Small intestine (tissue), 7 donors: ENCODE results near the gene PI16. TPM values are rescaled to one million over a fixed set of nuclear protein-coding genes. Genes with fewer than 3 reads are reported as not detected.

Experiments used
- DNase-seq, 2 donors: peaks; one replicate each; pipeline versions ENCODE4 v3.0.0 to v3.0.0-alpha.2; 2013
- FAIRE-seq: peaks from 2 replicates; lab custom pipeline; 2012; peaks lifted over from hg19 to GRCh38; lab: Jason Lieb, UNC
- H3K27ac ChIP-seq, 3 donors: one replicate each; pipeline ENCODE4 v1.5.1; 2013; ENCODE audit warnings: low read length in 2 of 3, mild to moderate bottlenecking in 2 of 3, control low read depth in 1 of 3, inconsistent platforms in 1 of 3, low read depth in 1 of 3, moderate library complexity in 1 of 3
- H3K27me3 ChIP-seq, 3 donors: one replicate each; pipeline ENCODE4 v1.6.1; 2013; ENCODE audit warnings: low read length in 3 of 3, inconsistent platforms in 1 of 3; ENCODE audit not compliant: control insufficient read depth in 3 of 3, insufficient read depth in 3 of 3
- H3K36me3 ChIP-seq, 3 donors: one replicate each; pipeline ENCODE4 v1.6.1; 2013; ENCODE audit warnings: low read length in 3 of 3, inconsistent platforms in 1 of 3, low read depth in 1 of 3, mild to moderate bottlenecking in 1 of 3, moderate library complexity in 1 of 3; ENCODE audit not compliant: control insufficient read depth in 3 of 3, insufficient read depth in 2 of 3
- H3K4me1 ChIP-seq, 3 donors: one replicate each; pipeline ENCODE4 v1.6.1; 2013; ENCODE audit warnings: low read length in 2 of 3, inconsistent platforms in 1 of 3, low read depth in 1 of 3, mild to moderate bottlenecking in 1 of 3, moderate library complexity in 1 of 3; ENCODE audit not compliant: control insufficient read depth in 3 of 3, insufficient read depth in 2 of 3
- H3K4me3 ChIP-seq, 3 donors: one replicate each; pipeline ENCODE4 v1.5.1; 2013; ENCODE audit warnings: low read length in 3 of 3, control low read depth in 1 of 3, inconsistent platforms in 1 of 3, low read depth in 1 of 3, mild to moderate bottlenecking in 1 of 3, moderate library complexity in 1 of 3
- H3K9me3 ChIP-seq, 2 donors: one replicate each; pipeline ENCODE4 v1.6.1; 2013; ENCODE audit warnings: low read depth in 1 of 2, low read length in 1 of 2; ENCODE audit not compliant: control insufficient read depth in 2 of 2, insufficient read depth in 1 of 2
- WGBS, 3 donors: extraction: QIAGEN DNeasy Blood & Tissue Kit; methylation state at CpG; one replicate each; pipeline ENCODE4 v1.1.7; 2013; 5-methylcytosine and 5-hydroxymethylcytosine counted together
- polyA plus RNA-seq, 4 donors: library from polyadenylated mRNA; stranded (reverse) in 3 of 4; unstranded in 1 of 4; fragments of 200-250 nt in 3 of 4; fragments of 120-200 nt in 1 of 4; gene quantifications; one replicate each; pipeline versions ENCODE4 v1.2.1 to v1.2.3, GENCODE V29; 2013
- donor health status: healthy with polysubstance abuse.
- donor health status: control.
- donor health status: control.
- donor health status: Bipolar disorder and iron deficiency.
- donor health status: healthy.

The PI16 gene
- polyA plus RNA-seq, 4 donors: 0.09 to 2.3 (median 0.27) TPM; not detected in 1

GRCh38 chr6:36955671-36956445 is 1.3 kb downstream of the PI16 start:
- Histone ChIP-seq H3K27me3 (no peaks in the 10 kb centered on the region), H3K4me1 (peaks cover 0 to 3% (median 2%) of the 10 kb centered on the region in 3 donors), H3K27ac (no peak overlapping the region), H3K4me3 (no peak overlapping the region), H3K9me3 (no peaks in the 10 kb centered on the region), H3K36me3 (no peaks in the 10 kb centered on the region)
- DNase-seq: peak in 1 of 2 donors; percentile 84
- FAIRE-seq: no peak
- WGBS, 3 donors: 42 to 72% (median 52%) methylated on average over 9 of the region's 9 CpGs

- Histone ChIP-seq H3K9me3 (no peaks in the 10 kb centered on the region), H3K27me3 (no peaks in the 10 kb centered on the region), H3K4me3 (no peak overlapping the region), H3K4me1 (peaks cover 0 to 3% (median 2%) of the 10 kb centered on the region in 3 donors), H3K27ac (no peak overlapping the region), H3K36me3 (no peaks in the 10 kb centered on the region)
- no peak for DNase-seq
- FAIRE-seq: no peak
These were observed 1.9 kb downstream of the PI16 start for GRCh38 chr6:36956446-36956820.

GRCh38 chr6:36957773-36958271 is 3.3 kb downstream of the PI16 start:
- no peak overlapping the region for H3K27ac ChIP-seq
- no peaks in the 10 kb centered on the region for H3K9me3 ChIP-seq
- no peaks in the 10 kb centered on the region for H3K27me3 ChIP-seq
- WGBS, 3 donors: 77 to 84% (median 82%) methylated on average over 9 of the region's 9 CpGs
- FAIRE-seq (no peak), DNase-seq (no peak)
- peaks cover 0 to 3% (median 2%) of the 10 kb centered on the region in 3 donors for H3K4me1 ChIP-seq
- no peaks in the 10 kb centered on the region for H3K36me3 ChIP-seq
- H3K4me3 ChIP-seq: no peak overlapping the region

GRCh38 chr6:36958775-36959554 is 4.4 kb downstream of the PI16 start:
- H3K9me3 ChIP-seq: no peaks in the 10 kb centered on the region
- no peak for FAIRE-seq
- WGBS, 3 donors: 85 to 96% (median 90%) methylated on average over 34 to 44 of the region's 44 CpGs
- H3K4me3 ChIP-seq: no peak overlapping the region
- no peak for DNase-seq
- peaks cover 0 to 3% (median 2%) of the 10 kb centered on the region in 3 donors for H3K4me1 ChIP-seq
- no peaks in the 10 kb centered on the region for H3K36me3 ChIP-seq
- no peaks in the 10 kb centered on the region for H3K27me3 ChIP-seq
- H3K27ac ChIP-seq: no peak overlapping the region

GRCh38 chr6:36959555-36960250 is 5.2 kb downstream of the PI16 start:
- 85 to 91% (median 86%) methylated on average over 17 of the region's 17 CpGs for WGBS, 3 donors
- Histone ChIP-seq H3K27me3 (no peaks in the 10 kb centered on the region), H3K4me1 (peaks cover 2 to 3% (median 2%) of the 10 kb centered on the region in 3 donors), H3K36me3 (no peaks in the 10 kb centered on the region), H3K9me3 (no peaks in the 10 kb centered on the region), H3K4me3 (no peak overlapping the region), H3K27ac (no peak overlapping the region)
- no peak for DNase-seq
- FAIRE-seq: no peak

GRCh38 chr6:36961441-36962435 is 7.2 kb downstream of the PI16 start:
- Histone ChIP-seq H3K4me1 (peaks cover 2 to 7% (median 2%) of the 10 kb centered on the region in 3 donors), H3K27me3 (no peaks in the 10 kb centered on the region), H3K27ac (no peak overlapping the region), H3K4me3 (no peak overlapping the region), H3K36me3 (peaks cover 0 to 3% (median 0%) of the 10 kb centered on the region in 3 donors), H3K9me3 (no peaks in the 10 kb centered on the region)
- DNase-seq (no peak), FAIRE-seq (no peak)
- WGBS, 3 donors: 69 to 82% (median 70%) methylated on average over 38 to 40 of the region's 40 CpGs

- no peaks in the 10 kb centered on the region for H3K9me3 ChIP-seq
- H3K27me3 ChIP-seq: no peaks in the 10 kb centered on the region
- H3K4me1 ChIP-seq: peaks cover 2 to 16% (median 2%) of the 10 kb centered on the region in 3 donors
- peaks cover 3 to 14% (median 4%) of the 10 kb centered on the region in 3 donors for H3K36me3 ChIP-seq
- DNase-seq (peak; percentile 35 to 44), FAIRE-seq (no peak)
- 57 to 79% (median 65%) methylated on average over 12 of the region's 12 CpGs for WGBS, 3 donors
- H3K27ac ChIP-seq: no peak overlapping the region
- H3K4me3 ChIP-seq: no peak overlapping the region
These were observed 8.3 kb downstream of the PI16 start for GRCh38 chr6:36962874-36963273.
